Keratinocyte (primary cell): ENCODE measurements around the gene NMRAL1. TPM values are rescaled to one million over a fixed set of nuclear protein-coding genes. Genes with fewer than 3 reads are reported as not detected.

Source experiments
- DNase-seq: peaks from one replicate; pipeline ENCODE4 v3.0.0-alpha.2; 2011; ENCODE audit warnings: low read depth, missing footprints, low spot score
- FAIRE-seq: peaks from 2 replicates; lab custom pipeline; 2011; peaks lifted over from hg19 to GRCh38; lab: Jason Lieb, UNC
- H2AFZ ChIP-seq: 2 replicates; pipeline ENCODE4 v1.6.0; 2012; ENCODE audit warnings: low read length, control low read depth, inconsistent platforms; ENCODE audit not compliant: control insufficient read depth
- H3K27ac ChIP-seq: 2 replicates; pipeline ENCODE4 v1.5.1; 2011; ENCODE audit warnings: low read length; ENCODE audit not compliant: control insufficient read depth, insufficient read depth
- H3K27me3 ChIP-seq: 3 replicates; pipeline ENCODE4 v1.6.0; 2011; ENCODE audit warnings: low read length; ENCODE audit not compliant: control insufficient read depth, insufficient read depth; ENCODE audit errors: extremely low read depth
- H3K36me3 ChIP-seq, 2 experiments: 2 replicates in 1 of 2; 3 replicates in 1 of 2; pipeline ENCODE4 v1.5.1; 2011; ENCODE audit warnings: low read length in 2 of 2, mild to moderate bottlenecking in 1 of 2; ENCODE audit not compliant: control insufficient read depth in 2 of 2, insufficient read depth in 2 of 2; ENCODE audit errors: extremely low read depth in 1 of 2
- H3K4me1 ChIP-seq: 3 replicates; pipeline ENCODE4 v1.5.1; 2011; ENCODE audit warnings: low read length; ENCODE audit not compliant: control insufficient read depth, insufficient read depth; ENCODE audit errors: extremely low read depth
- H3K4me2 ChIP-seq: 3 replicates; pipeline ENCODE4 v1.6.0; 2011; ENCODE audit warnings: low read depth, low read length; ENCODE audit not compliant: control insufficient read depth, insufficient read depth; ENCODE audit errors: extremely low read depth
- H3K4me3 ChIP-seq, 3 experiments: fragments of 200-600 bp in 1 of 3; sonication (generic) in 1 of 3; 2 replicates in 2 of 3; 3 replicates in 1 of 3; pipeline ENCODE4 v1.5.1; 2011 to 2016; ENCODE audit warnings: low read length in 3 of 3, mild to moderate bottlenecking in 3 of 3, control low read depth in 2 of 3, inconsistent platforms in 1 of 3, low read depth in 1 of 3, mixed read lengths in 1 of 3, mixed run types in 1 of 3, moderate library complexity in 1 of 3; ENCODE audit not compliant: control insufficient read depth in 2 of 3, insufficient read depth in 2 of 3; ENCODE audit errors: extremely low read depth in 1 of 3
- H3K79me2 ChIP-seq: 2 replicates; pipeline ENCODE4 v1.6.0; 2012; ENCODE audit warnings: low read length; ENCODE audit not compliant: control insufficient read depth, insufficient read depth
- H3K9ac ChIP-seq: 3 replicates; pipeline ENCODE4 v1.6.0; 2011; ENCODE audit warnings: low read length; ENCODE audit not compliant: control insufficient read depth, insufficient read depth; ENCODE audit errors: extremely low read depth
- H3K9me1 ChIP-seq: 3 replicates; pipeline ENCODE4 v1.6.0; 2011; ENCODE audit warnings: low read length; ENCODE audit not compliant: control insufficient read depth, insufficient read depth; ENCODE audit errors: extremely low read depth
- H3K9me3 ChIP-seq: 2 replicates; pipeline ENCODE4 v1.5.1; 2012; ENCODE audit warnings: low read depth, low read length; ENCODE audit not compliant: control insufficient read depth
- H4K20me1 ChIP-seq: 3 replicates; pipeline ENCODE4 v1.6.0; 2011; ENCODE audit warnings: low read length; ENCODE audit not compliant: control insufficient read depth, insufficient read depth; ENCODE audit errors: extremely low read depth
- EZH2 ChIP-seq: IDR thresholded peaks from one replicate; pipeline ENCODE4 v1.6.1; 2012; ENCODE audit warnings: inconsistent platforms, mild to moderate bottlenecking, low read length, moderate library complexity
- dilution Hi-C: fragments of 300-500 bp; cut with MboI; formaldehyde crosslinking; loops from one replicate; pipeline ENCODE4 v1.7.0; 2020; ENCODE audit warnings: low sequenced_read_pairs; ENCODE audit not compliant: extremely low pct_ligation_motif_present
- polyA plus RNA-seq, 5 experiments: library from polyadenylated mRNA; depleted of rRNA in 3 of 5; stranded (reverse) in 3 of 5; stranded (forward) in 1 of 5; unstranded in 1 of 5; fragments of >200 nt; gene quantifications; 1 replicate in 1 of 5; 2 replicates in 3 of 5; 3 replicates in 1 of 5; pipeline versions ENCODE4 v1.2.1 to v1.2.3, GENCODE V29; 2011 to 2012; ENCODE audit warnings: missing spikeins in 2 of 5, low read depth in 1 of 5, low replicate concordance in 1 of 5
- TF ChIP-seq, protein P1 (sequence below), 3 experiments: IDR thresholded peaks in 1 of 3; conservative IDR thresholded peaks in 1 of 3; optimal IDR thresholded peaks in 1 of 3; 2 replicates in 2 of 3; 3 replicates in 1 of 3; pipeline versions ENCODE3 to v1.5.1; 2011; ENCODE audit warnings: low read length in 3 of 3, mild to moderate bottlenecking in 3 of 3, moderate library complexity in 2 of 3, control low read depth in 1 of 3, inconsistent platforms in 1 of 3; ENCODE audit not compliant: insufficient read depth in 2 of 3; ENCODE audit errors: extremely low read depth in 1 of 3

Gene NMRAL1
- polyA plus RNA-seq, 1 donor (not counting 4 experiments of a cell fraction or from before 2014, with no cell fraction given), result 39.5 TPM

DNA sequence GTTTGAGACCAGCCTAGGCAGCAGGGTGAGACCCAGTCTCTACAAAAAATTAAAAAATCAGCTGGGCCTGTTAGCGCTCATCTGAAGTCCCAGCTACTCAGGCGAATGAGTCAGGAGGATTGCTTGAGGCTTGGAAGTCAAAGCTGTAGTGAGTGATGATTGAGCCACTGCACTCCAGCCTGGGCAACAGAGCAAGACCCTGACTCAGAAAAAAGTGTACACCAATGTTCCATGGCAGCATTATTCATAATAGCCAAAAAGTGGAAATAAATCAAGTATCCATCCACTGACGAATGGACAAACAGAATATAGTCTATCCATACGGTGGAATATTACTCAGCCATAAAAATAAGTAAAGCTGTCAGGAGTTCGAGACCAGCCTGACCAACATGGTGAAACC lies 2.6 kb downstream of the NMRAL1 start:
- DNase-seq, result no peak
- no peak for FAIRE-seq

DNA sequence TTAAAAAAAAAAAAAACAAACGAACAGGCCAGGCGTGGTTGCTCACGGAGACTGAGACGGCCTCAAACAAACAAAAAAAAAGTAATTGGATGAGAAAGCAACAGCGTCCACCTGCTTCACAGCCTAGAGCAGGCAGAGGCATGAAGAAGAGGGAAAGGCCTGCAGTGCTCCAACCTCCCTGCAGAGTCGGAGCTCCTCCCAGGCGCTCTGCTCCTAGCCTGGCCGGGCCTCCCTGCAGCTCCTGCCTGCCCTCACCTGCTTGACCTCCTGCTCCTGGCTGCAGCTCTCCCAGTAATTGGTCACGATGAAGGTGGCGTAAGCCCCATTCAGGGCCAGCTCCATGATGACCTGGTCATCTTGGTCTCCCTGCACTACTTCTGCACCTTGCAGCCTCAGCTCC lies 5.5 kb downstream of the NMRAL1 start:
- Histone ChIP-seq H3K4me2 (no peak overlapping the region), H3K27me3 (no peaks in the 10 kb centered on the region), H3K4me3 (no peak overlapping the region), H3K9ac (no peak overlapping the region), H3K9me1 (no peaks in the 10 kb centered on the region), H3K36me3 (peaks cover 12 to 16% of the 10 kb centered on the region in 2 experiments), H3K79me2 (peaks cover 14% of the 10 kb centered on the region), H4K20me1 (no peaks in the 10 kb centered on the region), H3K9me3 (no peaks in the 10 kb centered on the region), H2AFZ (no peak overlapping the region), H3K4me1 (peaks cover 15% of the 10 kb centered on the region), H3K27ac (no peak overlapping the region)
- dilution Hi-C loops, result no loop called here
- no peak for DNase-seq
- FAIRE-seq, result no peak
- TF ChIP-seq, protein P1, sequence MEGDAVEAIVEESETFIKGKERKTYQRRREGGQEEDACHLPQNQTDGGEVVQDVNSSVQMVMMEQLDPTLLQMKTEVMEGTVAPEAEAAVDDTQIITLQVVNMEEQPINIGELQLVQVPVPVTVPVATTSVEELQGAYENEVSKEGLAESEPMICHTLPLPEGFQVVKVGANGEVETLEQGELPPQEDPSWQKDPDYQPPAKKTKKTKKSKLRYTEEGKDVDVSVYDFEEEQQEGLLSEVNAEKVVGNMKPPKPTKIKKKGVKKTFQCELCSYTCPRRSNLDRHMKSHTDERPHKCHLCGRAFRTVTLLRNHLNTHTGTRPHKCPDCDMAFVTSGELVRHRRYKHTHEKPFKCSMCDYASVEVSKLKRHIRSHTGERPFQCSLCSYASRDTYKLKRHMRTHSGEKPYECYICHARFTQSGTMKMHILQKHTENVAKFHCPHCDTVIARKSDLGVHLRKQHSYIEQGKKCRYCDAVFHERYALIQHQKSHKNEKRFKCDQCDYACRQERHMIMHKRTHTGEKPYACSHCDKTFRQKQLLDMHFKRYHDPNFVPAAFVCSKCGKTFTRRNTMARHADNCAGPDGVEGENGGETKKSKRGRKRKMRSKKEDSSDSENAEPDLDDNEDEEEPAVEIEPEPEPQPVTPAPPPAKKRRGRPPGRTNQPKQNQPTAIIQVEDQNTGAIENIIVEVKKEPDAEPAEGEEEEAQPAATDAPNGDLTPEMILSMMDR (optimal IDR thresholded peaks at IDR 0.05 in 1 of 3, IDR thresholded peaks at IDR 0.05 in 1 of 3, conservative IDR thresholded peaks at IDR 0.05 in 1 of 3; ENCODE audit: extremely low read depth in 1 of 3, insufficient read depth in 2 of 3, low read length in 3 of 3), result no peak
- TF ChIP-seq EZH2, result no peak

More for the DNA sequence above, 2.6 kb downstream of the NMRAL1 start:
- H2AFZ ChIP-seq, result no peak overlapping the region
- H4K20me1 ChIP-seq, result no peaks in the 10 kb centered on the region
- no peak overlapping the region for H3K27ac ChIP-seq
- peaks cover 25% of the 10 kb centered on the region for H3K79me2 ChIP-seq
- H3K4me1 ChIP-seq, result peaks cover 20% of the 10 kb centered on the region
- H3K4me2 ChIP-seq, result no peak overlapping the region
- peaks cover 0 to 5% of the 10 kb centered on the region in 2 experiments for H3K36me3 ChIP-seq
- no peaks in the 10 kb centered on the region for H3K27me3 ChIP-seq
- TF ChIP-seq, protein P1 (optimal IDR thresholded peaks at IDR 0.05 in 1 of 3, IDR thresholded peaks at IDR 0.05 in 1 of 3, conservative IDR thresholded peaks at IDR 0.05 in 1 of 3; ENCODE audit: extremely low read depth in 1 of 3, insufficient read depth in 2 of 3, low read length in 3 of 3), result no peak
- no peak for TF ChIP-seq EZH2
- H3K9me3 ChIP-seq, result no peaks in the 10 kb centered on the region
- no peaks in the 10 kb centered on the region for H3K9me1 ChIP-seq
- no peak overlapping the region for H3K9ac ChIP-seq
- H3K4me3 ChIP-seq, result no peak overlapping the region
- dilution Hi-C loops, result no loop called here
